GM12878 (cell line): Measurements from ENCODE around the gene FAM20A. TPM values are rescaled to one million over a fixed set of nuclear protein-coding genes. Genes with fewer than 3 reads are reported as not detected.

Source experiments
- ATAC-seq: fragments of 200-7000 bp; cut with Tn5 transposase; 3 replicates; pipeline ENCODE4 v1.9.1; 2020; ENCODE audit warnings: mild to moderate bottlenecking, moderate library complexity
- BruUV-seq: library from RNA; stranded (reverse); fragments of 400-500 nt; replicated peaks from 2 replicates; lab custom pipeline; 2021; lab: Mats Ljungman, UMichigan
- CTCF ChIA-PET: fragments of 300-600 bp; sonication (Branson Sonifier 250); formaldehyde crosslinking; extraction: SDS; loops from one replicate; lab custom pipeline; 2021; ENCODE audit warnings: inconsistent platforms; lab: Yijun Ruan, JAX
- POLR2A ChIA-PET: fragments of 350-600 bp; formaldehyde crosslinking; extraction: SDS; loops from one replicate; lab custom pipeline; 2021; ENCODE audit warnings: inconsistent platforms; lab: Charles Lee
- RAD21 ChIA-PET: fragments of 300-600 bp; sonication (Branson Sonifier 250); formaldehyde crosslinking; loops from one replicate; lab custom pipeline; 2023; ENCODE audit warnings: antibody characterized with exemption; ENCODE audit not compliant: unreplicated experiment; lab: Charles Lee
- SMC1A ChIA-PET: fragments of 300-600 bp; sonication (Branson Sonifier 250); formaldehyde crosslinking; loops from one replicate; lab custom pipeline; 2023; ENCODE audit not compliant: unreplicated experiment, uncharacterized antibody; lab: Charles Lee
- DNase-seq: peaks from one replicate; pipeline ENCODE4 v3.0.0-alpha.2; 2011; ENCODE audit warnings: low read depth, low spot score
- FAIRE-seq: peaks from 3 replicates; lab custom pipeline; 2011; peaks lifted over from hg19 to GRCh38; lab: Jason Lieb, UNC
- H2AFZ ChIP-seq: 2 replicates; pipeline ENCODE4 v1.6.0; 2011; ENCODE audit warnings: low read depth, low read length, control low read depth; ENCODE audit not compliant: control insufficient read depth
- H3K27ac ChIP-seq: 2 replicates; pipeline ENCODE4 v1.5.1; 2011; ENCODE audit warnings: control low read depth; ENCODE audit not compliant: control insufficient read depth, insufficient read depth
- H3K27me3 ChIP-seq, 2 experiments: replicated peaks in 1 of 2; 2 replicates each; pipeline versions ENCODE4 v1.6.0 to v1.6.1; 2011; ENCODE audit warnings: low read length in 1 of 2; ENCODE audit not compliant: control insufficient read depth in 2 of 2, insufficient read depth in 2 of 2
- H3K36me3 ChIP-seq, 2 experiments: 2 replicates each; pipeline ENCODE4 v1.5.1; 2011; ENCODE audit warnings: low read length in 1 of 2; ENCODE audit not compliant: control insufficient read depth in 2 of 2, insufficient read depth in 2 of 2
- H3K4me1 ChIP-seq: 2 replicates; pipeline ENCODE4 v1.6.1; 2011; ENCODE audit warnings: mild to moderate bottlenecking, low read length, moderate library complexity, mixed read lengths; ENCODE audit not compliant: control insufficient read depth, insufficient read depth
- H3K4me2 ChIP-seq: 2 replicates; pipeline ENCODE4 v1.6.0; 2011; ENCODE audit warnings: control low read depth; ENCODE audit not compliant: control insufficient read depth, insufficient read depth
- H3K4me3 ChIP-seq: fragments of 200-600 bp; sonication (generic); 2 replicates; pipeline ENCODE4 v1.5.1; 2016
- H3K79me2 ChIP-seq: 2 replicates; pipeline ENCODE4 v1.6.0; 2011; ENCODE audit warnings: low read length; ENCODE audit not compliant: control insufficient read depth, insufficient read depth
- H3K9ac ChIP-seq: 2 replicates; pipeline ENCODE4 v1.8.0; 2011; ENCODE audit warnings: low read length, control low read depth, mixed read lengths; ENCODE audit not compliant: control insufficient read depth, insufficient read depth
- H3K9me3 ChIP-seq: replicated peaks from 3 replicates; pipeline ENCODE4 v1.5.1; 2011; ENCODE audit warnings: mild to moderate bottlenecking, low read length; ENCODE audit not compliant: control insufficient read depth, insufficient read depth
- H4K20me1 ChIP-seq: 2 replicates; pipeline ENCODE4 v1.6.0; 2011; ENCODE audit not compliant: control insufficient read depth, insufficient read depth
- DPF2 ChIP-seq: fragments of 450-650 bp; IDR thresholded peaks from 2 replicates; pipeline ENCODE4 v1.6.1; 2017; ENCODE audit warnings: mild to moderate bottlenecking
- E2F4 ChIP-seq: IDR thresholded peaks from 2 replicates; pipeline ENCODE4 v1.6.1; 2012; ENCODE audit warnings: low read depth, low read length, improper control_type of control experiment
- KAT2A ChIP-seq: conservative IDR thresholded peaks from 2 replicates; pipeline ENCODE4 v1.6.1; 2011; ENCODE audit warnings: low read depth, low read length; ENCODE audit not compliant: control insufficient read depth
- MXI1 ChIP-seq: fragments of 150-350 bp; IDR thresholded peaks from 2 replicates; pipeline ENCODE4 v1.6.1; 2011; ENCODE audit warnings: low read depth, mild to moderate bottlenecking, inconsistent platforms, low read length, improper control_type of control experiment
- NFIC ChIP-seq: IDR thresholded peaks from 2 replicates; pipeline ENCODE4 v1.6.1; 2012; ENCODE audit warnings: low read depth, mild to moderate bottlenecking, inconsistent platforms, low read length, moderate library complexity
- NFXL1 ChIP-seq: fragments of 450-650 bp; IDR thresholded peaks from 2 replicates; pipeline ENCODE4 v1.6.1; 2017; ENCODE audit warnings: antibody characterized with exemption, mild to moderate bottlenecking, borderline replicate concordance
- POLR2A ChIP-seq: IDR thresholded peaks from 2 replicates; pipeline ENCODE4 v1.6.1; 2011; ENCODE audit warnings: low read depth, mild to moderate bottlenecking, low read length
- SMARCA5 ChIP-seq: fragments of 450-650 bp; IDR thresholded peaks from 2 replicates; pipeline ENCODE4 v1.6.1; 2017; ENCODE audit warnings: mild to moderate bottlenecking
- SREBF1 ChIP-seq: IDR thresholded peaks from 2 replicates; pipeline ENCODE4 v1.6.1; 2012; ENCODE audit warnings: mild to moderate bottlenecking, low read length
- TCF7 ChIP-seq: IDR thresholded peaks from 2 replicates; pipeline ENCODE4 v1.6.1; 2014; ENCODE audit warnings: antibody characterized with exemption, borderline replicate concordance
- USF2 ChIP-seq: IDR thresholded peaks from 2 replicates; pipeline ENCODE4 v1.6.1; 2011; ENCODE audit warnings: low read depth, low read length, improper control_type of control experiment, borderline replicate concordance
- ZBED1 ChIP-seq: IDR thresholded peaks from 2 replicates; pipeline ENCODE4 v1.6.1; 2016; ENCODE audit warnings: borderline replicate concordance
- WGBS: methylation state at CpG from one replicate; pipeline ENCODE4 v1.1.6; 2016; ENCODE audit warnings: low lambda C conversion rate; ENCODE audit not compliant: insufficient replicate concordance, insufficient coverage; ENCODE audit errors: missing lambda C conversion rate; 5-methylcytosine and 5-hydroxymethylcytosine counted together
- in situ Hi-C: fragments of 300-500 bp; cut with MboI; formaldehyde crosslinking; loops from 9 replicates; pipeline ENCODE4 v1.14.3; 2018; ENCODE audit warnings: mixed read lengths
- intact Hi-C: fragments of 100-400 bp; cut with micrococcal nuclease; formaldehyde crosslinking; loops from one replicate; pipeline ENCODE4 v1.14.2; 2022; ENCODE audit not compliant: unreplicated experiment
- polyA plus RNA-seq, 11 experiments: library from polyadenylated mRNA; depleted of rRNA in 4 of 11; unstranded in 6 of 11; stranded (reverse) in 5 of 11; fragments of >200 nt; fragmentation: Nextera tagmentation in 4 of 11; fragmentation: Illumina TruSeq in 1 of 11; extraction: Ambion mirVana in 4 of 11; extraction: Trizol in 1 of 11; gene quantifications; 1 replicate in 1 of 11; 2 replicates in 10 of 11; pipeline versions ENCODE4 v1.2.1 to v1.2.3, GENCODE V29; 2011 to 2016; ENCODE audit warnings: inconsistent platforms in 2 of 11, missing spikeins in 2 of 11, low read depth in 1 of 11
- total RNA-seq, 4 experiments: library from RNA; depleted of rRNA in 3 of 4; stranded (reverse); fragments of >200 nt in 3 of 4; fragmentation: Illumina TruSeq in 1 of 4; extraction: Trizol in 1 of 4; gene quantifications; 2 replicates each; pipeline versions ENCODE4 v1.2.1 to v1.2.3, GENCODE V29; 2013 to 2021
- TF ChIP-seq, protein P1 (sequence below): fragments of 150-350 bp; IDR thresholded peaks from 2 replicates; pipeline ENCODE4 v1.6.1; 2014; ENCODE audit warnings: mild to moderate bottlenecking, low read depth, low read length

Gene FAM20A
- total and polyA plus RNA-seq, 10 of the 15 experiments (the other 5 are each of a cell fraction or from before 2014, with no cell fraction given): 0.13 TPM; not detected in 9

- no peaks in the 10 kb centered on the region for H3K36me3 ChIP-seq
- 0% methylated on average over 1 of the region's 1 CpG for WGBS
- SMC1A ChIA-PET: no interaction called here
- POLR2A ChIA-PET: no interaction called here
- H3K4me2 ChIP-seq: no peak overlapping the region
- H3K4me1 ChIP-seq: no peaks in the 10 kb centered on the region
- H3K27ac ChIP-seq: no peak overlapping the region
- ATAC-seq (no peak), DNase-seq (no peak), FAIRE-seq (no peak)
- in situ Hi-C loops: no loop called here
- no TSS peak for BruUV-seq
- TF ChIP-seq KAT2A: no peak
- TF ChIP-seq, all 136 proteins: peak for 0
- RAD21 ChIA-PET: no interaction called here
- H4K20me1 ChIP-seq: no peaks in the 10 kb centered on the region
- H3K4me3 ChIP-seq: no peak overlapping the region
- intact Hi-C loops: no loop called here
- CTCF ChIA-PET: interaction anchor here (0.8 to 0.9 kb wide), 2 partner anchors 12 to 142 kb away, joined by 3 read pairs; no protein-coding TSS in a partner anchor
- no peaks in the 10 kb centered on the region for H3K27me3 ChIP-seq
- H3K79me2 ChIP-seq: no peaks in the 10 kb centered on the region
- H3K9me3 ChIP-seq: no peaks in the 10 kb centered on the region; the same call in 2 of the 3 replicates
- no peak overlapping the region for H2AFZ ChIP-seq
- H3K9ac ChIP-seq: no peak overlapping the region
These were observed 7.5 kb upstream of the FAM20A start for GRCh38 chr17:68608515-68609130.

GRCh38 chr17:68606451-68607307, 5.5 kb upstream of the FAM20A start:
- RAD21 ChIA-PET: no interaction called here
- intact Hi-C loops: no loop called here
- Histone ChIP-seq H2AFZ (no peak overlapping the region), H3K27ac (no peak overlapping the region), H3K27me3 (peaks cover 0 to 7% of the 10 kb centered on the region in 2 experiments; a peak in 3 of 4 replicates), H3K4me2 (no peak overlapping the region), H4K20me1 (no peaks in the 10 kb centered on the region), H3K79me2 (no peaks in the 10 kb centered on the region), H3K9me3 (no peaks in the 10 kb centered on the region; the same call in 2 of the 3 replicates), H3K36me3 (no peaks in the 10 kb centered on the region), H3K9ac (no peak overlapping the region), H3K4me1 (no peaks in the 10 kb centered on the region), H3K4me3 (no peak overlapping the region)
- FAIRE-seq (no peak), ATAC-seq (no peak), DNase-seq (no peak)
- no TSS peak for BruUV-seq
- 34% methylated on average over 2 of the region's 2 CpGs for WGBS
- SMC1A ChIA-PET: interaction anchor here (1.7 kb wide), 1 partner anchor 12 kb away, joined by 6 read pairs; no protein-coding TSS in a partner anchor
- POLR2A ChIA-PET: no interaction called here
- CTCF ChIA-PET: interaction anchor here (2.1 kb wide), 1 partner anchor 8 kb away, joined by 17 read pairs; no protein-coding TSS in a partner anchor
- in situ Hi-C loops: no loop called here
- no peak for TF ChIP-seq E2F4
- TF ChIP-seq NFIC: no peak
- TF ChIP-seq ZBED1: no peak
- no peak for TF ChIP-seq POLR2A
- TF ChIP-seq MXI1: no peak
- TF ChIP-seq TCF7: no peak
- no peak for TF ChIP-seq SREBF1
- TF ChIP-seq, protein P1, sequence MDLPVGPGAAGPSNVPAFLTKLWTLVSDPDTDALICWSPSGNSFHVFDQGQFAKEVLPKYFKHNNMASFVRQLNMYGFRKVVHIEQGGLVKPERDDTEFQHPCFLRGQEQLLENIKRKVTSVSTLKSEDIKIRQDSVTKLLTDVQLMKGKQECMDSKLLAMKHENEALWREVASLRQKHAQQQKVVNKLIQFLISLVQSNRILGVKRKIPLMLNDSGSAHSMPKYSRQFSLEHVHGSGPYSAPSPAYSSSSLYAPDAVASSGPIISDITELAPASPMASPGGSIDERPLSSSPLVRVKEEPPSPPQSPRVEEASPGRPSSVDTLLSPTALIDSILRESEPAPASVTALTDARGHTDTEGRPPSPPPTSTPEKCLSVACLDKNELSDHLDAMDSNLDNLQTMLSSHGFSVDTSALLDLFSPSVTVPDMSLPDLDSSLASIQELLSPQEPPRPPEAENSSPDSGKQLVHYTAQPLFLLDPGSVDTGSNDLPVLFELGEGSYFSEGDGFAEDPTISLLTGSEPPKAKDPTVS: no peak
- no peak for TF ChIP-seq USF2
- no peak for TF ChIP-seq NFXL1
- no peak for TF ChIP-seq DPF2
- no peak for TF ChIP-seq SMARCA5
